ENCODE data around the gene SEC23B.
A peak's percentile ranks its signal among the peaks of the same experiment; 100 is the strongest.
"Not testable (repeated sequence)": the region's sequence is repeated elsewhere in the genome, so short reads cannot be mapped to it uniquely, and the experiment has no call there.

The SEC23B gene

GRCh38 chr20:18507218-18508191 lies at the start of gene SEC23B:
Gene SEC23B (plus strand): TSS chr20:18507940. CDS start chr20:18510836, 2,896 bp downstream.
- DNase-seq = peak; percentile 96

GRCh38 chr20:18465536-18466200 lies 42.1 kb upstream of the SEC23B start:
- no peak for DNase-seq

GRCh38 chr20:18466574-18466893 lies 41.2 kb upstream of the SEC23B start:
- no peak for DNase-seq

GRCh38 chr20:18466894-18467730 lies 40.6 kb upstream of the SEC23B start, which contains the start of the genes DZANK1 and POLR3F:
Gene DZANK1 (minus strand): TSS chr20:18467030. CDS start chr20:18465358, 1,672 bp downstream.
Gene POLR3F (plus strand): TSS chr20:18467390. CDS start chr20:18467507, 117 bp downstream.
- DNase-seq = peak; percentile 96

GRCh38 chr20:18477218-18477617 lies 30.5 kb upstream of the SEC23B start:
- DNase-seq = no peak

GRCh38 chr20:18477821-18478220 lies 29.9 kb upstream of the SEC23B start:
- no peak for DNase-seq

- no peak for DNase-seq
Measured at GRCh38 chr20:18481596-18481995, 26.1 kb upstream of the SEC23B start.

GRCh38 chr20:18488301-18488700 lies 19.4 kb upstream of the SEC23B start:
- DNase-seq = no peak

- DNase-seq = no peak
Measured at GRCh38 chr20:18496042-18496441, 11.7 kb upstream of the SEC23B start.

- DNase-seq = peak; percentile 73
Measured at GRCh38 chr20:18496740-18497592, 10.8 kb upstream of the SEC23B start, which contains the start of gene RBBP9. Gene RBBP9 (minus strand): TSS chr20:18497225. CDS start chr20:18497167, 58 bp downstream.

- no peak for DNase-seq
Measured at GRCh38 chr20:18497603-18498002, 10.1 kb upstream of the SEC23B start.

GRCh38 chr20:18501672-18502071 lies 6.1 kb upstream of the SEC23B start:
- not testable (repeated sequence) for DNase-seq

GRCh38 chr20:18504479-18505060 lies 3.2 kb upstream of the SEC23B start:
- peak; percentile 10 for DNase-seq

- DNase-seq = no peak
Measured at GRCh38 chr20:18506744-18507143, 996 bp upstream of the SEC23B start.

- DNase-seq = no peak
Measured at GRCh38 chr20:18511571-18511970, 3.8 kb downstream of the SEC23B start.

- DNase-seq = no peak
Measured at GRCh38 chr20:18513208-18513607, 5.5 kb downstream of the SEC23B start.

GRCh38 chr20:18514127-18514526 lies 6.4 kb downstream of the SEC23B start:
- no peak for DNase-seq

- no peak for DNase-seq
Measured at GRCh38 chr20:18515973-18516372, 8.2 kb downstream of the SEC23B start.

- peak; percentile 7 for DNase-seq
Measured at GRCh38 chr20:18522066-18522465, 14.3 kb downstream of the SEC23B start.

- no peak for DNase-seq
Measured at GRCh38 chr20:18523066-18523465, 15.3 kb downstream of the SEC23B start.

GRCh38 chr20:18524646-18525045 lies 16.9 kb downstream of the SEC23B start:
- DNase-seq = peak; percentile 55

Measured in fibroblast of skin of right quadriceps (primary cell).